Loucy (cell line): ENCODE measurements around the gene REPS2.

Source experiments
- H2AFZ ChIP-seq: fragments of 200-600 bp; sonication (generic); 2 replicates; pipeline ENCODE4 v1.6.0; 2016; ENCODE audit warnings: antibody characterized with exemption, mild to moderate bottlenecking, low read length, moderate library complexity
- H3F3A ChIP-seq: fragments of 200-600 bp; 2 replicates; pipeline ENCODE4 v1.6.0; 2016; ENCODE audit warnings: antibody characterized with exemption, low read depth, mild to moderate bottlenecking
- H3K27me3 ChIP-seq: fragments of 200-600 bp; sonication (generic); 2 replicates; pipeline ENCODE4 v1.6.1; 2014; ENCODE audit warnings: low read length, mild to moderate bottlenecking; ENCODE audit not compliant: insufficient read depth, poor library complexity, severe bottlenecking
- H3K36me3 ChIP-seq: fragments of 200-600 bp; sonication (generic); 2 replicates; pipeline ENCODE4 v1.6.1; 2016; ENCODE audit warnings: low read length; ENCODE audit not compliant: insufficient read depth
- H3K4me1 ChIP-seq: fragments of 200-600 bp; sonication (generic); 2 replicates; pipeline ENCODE4 v1.5.1; 2014; ENCODE audit warnings: low read length, mild to moderate bottlenecking; ENCODE audit not compliant: insufficient read depth, poor library complexity, severe bottlenecking
- H3K4me2 ChIP-seq: fragments of 200-600 bp; sonication (generic); 2 replicates; pipeline ENCODE4 v1.6.0; 2014; ENCODE audit warnings: antibody characterized with exemption, low read length, low read depth, mild to moderate bottlenecking; ENCODE audit not compliant: poor library complexity, severe bottlenecking
- H3K4me3 ChIP-seq: fragments of 200-600 bp; sonication (generic); 2 replicates; pipeline ENCODE4 v1.5.1; 2014; ENCODE audit warnings: low read length, mild to moderate bottlenecking, mixed read lengths; ENCODE audit not compliant: poor library complexity, severe bottlenecking
- H3K79me2 ChIP-seq: fragments of 200-600 bp; sonication (generic); 2 replicates; pipeline ENCODE4 v1.6.1; 2014; ENCODE audit warnings: low read length; ENCODE audit not compliant: insufficient read depth
- H3K9ac ChIP-seq: fragments of 200-600 bp; sonication (generic); 2 replicates; pipeline ENCODE4 v1.6.0; 2014; ENCODE audit warnings: mild to moderate bottlenecking, low read depth, low read length, moderate library complexity; ENCODE audit not compliant: poor library complexity, severe bottlenecking
- H3K9me2 ChIP-seq: fragments of 200-600 bp; sonication (generic); replicated peaks from 2 replicates; pipeline ENCODE4 v1.6.1; 2016; ENCODE audit warnings: low read depth, low read length, mixed read lengths
- H3K9me3 ChIP-seq: fragments of 200-600 bp; sonication (generic); 2 replicates; pipeline ENCODE4 v1.6.1; 2014; ENCODE audit warnings: mild to moderate bottlenecking, antibody characterized with exemption, low read length, low read depth; ENCODE audit not compliant: insufficient read depth
- H4K20me1 ChIP-seq: fragments of 200-600 bp; sonication (generic); 2 replicates; pipeline ENCODE4 v1.6.0; 2014; ENCODE audit warnings: antibody characterized with exemption, low read length, mild to moderate bottlenecking; ENCODE audit not compliant: insufficient read depth, poor library complexity, severe bottlenecking
- CTCF ChIP-seq: fragments of 200-600 bp; sonication (generic); conservative IDR thresholded peaks from 2 replicates; pipeline ENCODE4 v1.5.1; 2014; ENCODE audit warnings: mild to moderate bottlenecking, antibody characterized with exemption, low read length
- EZH2phosphoT487 ChIP-seq: fragments of 200-600 bp; IDR thresholded peaks from 2 replicates; pipeline ENCODE4 v1.6.1; 2018; ENCODE audit warnings: antibody characterized with exemption, mild to moderate bottlenecking, moderate library complexity, borderline replicate concordance

The REPS2 gene

GRCh38 chrX:17017134-17017533 is 70.7 kb downstream of the REPS2 start:
- H3K4me1 ChIP-seq = no peaks in the 10 kb centered on the region
- no peak overlapping the region for H3K9ac ChIP-seq
- H3K9me3 ChIP-seq = no peaks in the 10 kb centered on the region
- H3K4me3 ChIP-seq = no peak overlapping the region
- H3K27me3 ChIP-seq = no peaks in the 10 kb centered on the region
- H4K20me1 ChIP-seq = no peaks in the 10 kb centered on the region
- H3K9me2 ChIP-seq = no peaks in the 10 kb centered on the region
- no peak overlapping the region for H3K4me2 ChIP-seq
- TF ChIP-seq CTCF = no peak
- no peak for TF ChIP-seq EZH2phosphoT487
- no peaks in the 10 kb centered on the region for H3F3A ChIP-seq
- H2AFZ ChIP-seq = no peak overlapping the region
- H3K36me3 ChIP-seq = no peaks in the 10 kb centered on the region
- no peaks in the 10 kb centered on the region for H3K79me2 ChIP-seq

GRCh38 chrX:17020356-17020755 is 73.9 kb downstream of the REPS2 start:
- TF ChIP-seq CTCF (no peak), EZH2phosphoT487 (no peak)
- H3K9ac ChIP-seq = no peak overlapping the region
- no peaks in the 10 kb centered on the region for H4K20me1 ChIP-seq
- no peaks in the 10 kb centered on the region for H3K9me2 ChIP-seq
- H3K4me2 ChIP-seq = no peak overlapping the region
- H3K79me2 ChIP-seq = no peaks in the 10 kb centered on the region
- no peaks in the 10 kb centered on the region for H3K27me3 ChIP-seq
- H3K36me3 ChIP-seq = no peaks in the 10 kb centered on the region
- H3F3A ChIP-seq = no peaks in the 10 kb centered on the region
- H3K4me1 ChIP-seq = no peaks in the 10 kb centered on the region
- H3K9me3 ChIP-seq = no peaks in the 10 kb centered on the region
- H2AFZ ChIP-seq = no peak overlapping the region
- no peak overlapping the region for H3K4me3 ChIP-seq

- Histone ChIP-seq H3K36me3 (no peaks in the 10 kb centered on the region), H3F3A (no peaks in the 10 kb centered on the region), H3K9ac (no peak overlapping the region), H2AFZ (no peak overlapping the region), H3K79me2 (no peaks in the 10 kb centered on the region), H3K4me1 (no peaks in the 10 kb centered on the region), H3K4me3 (no peak overlapping the region), H3K27me3 (no peaks in the 10 kb centered on the region), H3K9me3 (no peaks in the 10 kb centered on the region), H3K9me2 (no peaks in the 10 kb centered on the region), H3K4me2 (no peak overlapping the region), H4K20me1 (no peaks in the 10 kb centered on the region)
- TF ChIP-seq CTCF (no peak), EZH2phosphoT487 (no peak)
These were observed 74.7 kb downstream of the REPS2 start for GRCh38 chrX:17020851-17021821.
